ENCODE results near the gene PSG1.
"Not testable (repeated sequence)": the region's sequence is repeated elsewhere in the genome, so short reads cannot be mapped to it uniquely, and the experiment has no call there.

DNA sequence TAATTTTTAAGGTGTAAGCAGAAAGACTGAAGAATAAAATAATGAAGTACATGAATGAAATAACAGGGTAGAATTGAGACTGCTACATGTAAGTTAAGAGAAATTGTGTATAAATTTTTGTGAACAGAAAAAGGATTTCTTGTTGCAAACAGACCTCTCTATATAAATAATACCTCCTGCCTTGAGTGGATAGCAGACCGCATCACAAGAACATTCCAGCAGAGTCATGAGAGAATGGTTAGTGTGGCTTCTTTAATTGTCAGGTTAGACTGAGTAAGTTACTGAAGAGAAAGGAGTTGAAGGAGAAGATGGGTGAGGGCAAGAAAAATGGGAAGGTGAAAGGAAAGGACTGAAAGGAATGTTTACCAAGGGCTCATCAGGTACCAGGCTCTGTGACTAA, 19.6 kb upstream of the PSG1 start:
- TF ChIP-seq POLR2A (IDR thresholded peaks at IDR 0.05; ENCODE audit: low read depth); EP300 (IDR thresholded peaks at IDR 0.05): not testable (repeated sequence)
- TF ChIP-seq, protein P1, sequence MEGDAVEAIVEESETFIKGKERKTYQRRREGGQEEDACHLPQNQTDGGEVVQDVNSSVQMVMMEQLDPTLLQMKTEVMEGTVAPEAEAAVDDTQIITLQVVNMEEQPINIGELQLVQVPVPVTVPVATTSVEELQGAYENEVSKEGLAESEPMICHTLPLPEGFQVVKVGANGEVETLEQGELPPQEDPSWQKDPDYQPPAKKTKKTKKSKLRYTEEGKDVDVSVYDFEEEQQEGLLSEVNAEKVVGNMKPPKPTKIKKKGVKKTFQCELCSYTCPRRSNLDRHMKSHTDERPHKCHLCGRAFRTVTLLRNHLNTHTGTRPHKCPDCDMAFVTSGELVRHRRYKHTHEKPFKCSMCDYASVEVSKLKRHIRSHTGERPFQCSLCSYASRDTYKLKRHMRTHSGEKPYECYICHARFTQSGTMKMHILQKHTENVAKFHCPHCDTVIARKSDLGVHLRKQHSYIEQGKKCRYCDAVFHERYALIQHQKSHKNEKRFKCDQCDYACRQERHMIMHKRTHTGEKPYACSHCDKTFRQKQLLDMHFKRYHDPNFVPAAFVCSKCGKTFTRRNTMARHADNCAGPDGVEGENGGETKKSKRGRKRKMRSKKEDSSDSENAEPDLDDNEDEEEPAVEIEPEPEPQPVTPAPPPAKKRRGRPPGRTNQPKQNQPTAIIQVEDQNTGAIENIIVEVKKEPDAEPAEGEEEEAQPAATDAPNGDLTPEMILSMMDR (IDR thresholded peaks at IDR 0.05): not testable (repeated sequence)
